NAMALWA (cell line): ENCODE results near the gene NOX1.
A peak's percentile ranks its signal among the peaks of the same experiment; 100 is the strongest.

Experiments
- DNase-seq: peaks from one replicate; pipeline ENCODE4 v3.0.0-alpha.2; 2015; ENCODE audit warnings: low spot score

The NOX1 gene

GRCh38 chrX:100874325-100874724 lies at the start of gene NOX1:
Gene NOX1, minus strand, starts transcription at chrX:100874359. Its CDS starts 220 bp downstream, at chrX:100874139.
- DNase-seq, result no peak

GRCh38 chrX:100915562-100915961 lies 41.4 kb upstream of the NOX1 start:
- DNase-seq, result no peak

- no peak for DNase-seq
These were observed 39.0 kb upstream of the NOX1 start for GRCh38 chrX:100913111-100913510.

- no peak for DNase-seq
These were observed 37.6 kb upstream of the NOX1 start for GRCh38 chrX:100911731-100912130.

- no peak for DNase-seq
These were observed 31.5 kb upstream of the NOX1 start for GRCh38 chrX:100905620-100906019.

- DNase-seq, result no peak
These were observed 30.3 kb upstream of the NOX1 start for GRCh38 chrX:100904433-100904832.

GRCh38 chrX:100895365-100896075 lies 21.4 kb upstream of the NOX1 start:
- DNase-seq, result peak; percentile 39

- no peak for DNase-seq
These were observed 9.5 kb upstream of the NOX1 start for GRCh38 chrX:100883654-100884053.

GRCh38 chrX:100880368-100880767 lies 6.2 kb upstream of the NOX1 start:
- no peak for DNase-seq

GRCh38 chrX:100871594-100872560 lies 2.3 kb downstream of the NOX1 start:
- no peak for DNase-seq

- DNase-seq, result no peak
These were observed 3.6 kb downstream of the NOX1 start for GRCh38 chrX:100870527-100870926.

GRCh38 chrX:100868273-100868672 lies 5.9 kb downstream of the NOX1 start:
- DNase-seq, result no peak

- DNase-seq, result no peak
These were observed 9.3 kb downstream of the NOX1 start for GRCh38 chrX:100864657-100865391.

- no peak for DNase-seq
These were observed 10.8 kb downstream of the NOX1 start for GRCh38 chrX:100863326-100863864.

GRCh38 chrX:100852810-100853209 lies 21.3 kb downstream of the NOX1 start:
- DNase-seq, result no peak

GRCh38 chrX:100850317-100850716 lies 23.8 kb downstream of the NOX1 start:
- no peak for DNase-seq

- no peak for DNase-seq
These were observed 42.8 kb downstream of the NOX1 start for GRCh38 chrX:100831219-100831946.

GRCh38 chrX:100830547-100830946 lies 43.6 kb downstream of the NOX1 start:
- DNase-seq, result no peak

GRCh38 chrX:100830143-100830542 lies 44.0 kb downstream of the NOX1 start:
- DNase-seq, result no peak

- no peak for DNase-seq
These were observed 44.4 kb downstream of the NOX1 start for GRCh38 chrX:100829730-100830129.
